ENCODE data around the gene DUS2.
"Not testable (repeated sequence)": the region's sequence is repeated elsewhere in the genome, so short reads cannot be mapped to it uniquely, and the experiment has no call there.

Gene DUS2

DNA sequence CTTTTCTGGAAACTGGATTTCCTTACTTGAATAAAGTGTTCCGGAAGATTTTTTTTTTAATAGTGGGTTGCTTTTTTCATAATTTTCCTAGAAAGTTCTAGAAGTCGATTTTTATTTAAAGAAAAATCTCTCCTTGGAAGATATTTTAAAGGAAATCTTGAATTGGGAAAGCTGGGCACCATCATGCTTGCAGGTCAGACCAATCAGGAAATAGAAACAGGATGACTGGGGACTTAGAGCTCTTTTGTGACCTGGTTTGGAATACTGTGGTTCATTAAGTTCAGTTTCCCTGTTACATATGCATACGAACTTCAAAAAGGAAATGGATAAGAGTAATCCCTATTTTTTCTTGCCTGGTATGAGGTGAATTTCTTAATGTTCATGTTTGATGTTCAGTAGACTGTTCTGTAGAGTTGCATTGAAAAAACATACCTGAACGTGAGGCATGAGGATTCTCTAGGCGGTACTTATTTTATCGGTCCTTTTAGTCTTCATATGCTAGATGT, 63.3 kb downstream of the DUS2 start:
- no peak for DNase-seq (ENCODE audit: low read depth, low spot score)

GRCh38 chr16:68086860-68087268, 63.8 kb downstream of the DUS2 start:
- H3K4me3 ChIP-seq (ENCODE audit: low read length), result peak overlapping the region; percentile 93
- DNase-seq (ENCODE audit: low read depth, low spot score), result no peak

More for the DNA sequence above, 63.3 kb downstream of the DUS2 start:
- peak overlapping the region; percentile 93 for H3K4me3 ChIP-seq (ENCODE audit: low read length)

- H3K4me3 ChIP-seq (ENCODE audit: low read length), result no peak overlapping the region
- no peak for DNase-seq (ENCODE audit: low read depth, low spot score)
Measured at GRCh38 chr16:68087688-68088087, 64.6 kb downstream of the DUS2 start.

DNA sequence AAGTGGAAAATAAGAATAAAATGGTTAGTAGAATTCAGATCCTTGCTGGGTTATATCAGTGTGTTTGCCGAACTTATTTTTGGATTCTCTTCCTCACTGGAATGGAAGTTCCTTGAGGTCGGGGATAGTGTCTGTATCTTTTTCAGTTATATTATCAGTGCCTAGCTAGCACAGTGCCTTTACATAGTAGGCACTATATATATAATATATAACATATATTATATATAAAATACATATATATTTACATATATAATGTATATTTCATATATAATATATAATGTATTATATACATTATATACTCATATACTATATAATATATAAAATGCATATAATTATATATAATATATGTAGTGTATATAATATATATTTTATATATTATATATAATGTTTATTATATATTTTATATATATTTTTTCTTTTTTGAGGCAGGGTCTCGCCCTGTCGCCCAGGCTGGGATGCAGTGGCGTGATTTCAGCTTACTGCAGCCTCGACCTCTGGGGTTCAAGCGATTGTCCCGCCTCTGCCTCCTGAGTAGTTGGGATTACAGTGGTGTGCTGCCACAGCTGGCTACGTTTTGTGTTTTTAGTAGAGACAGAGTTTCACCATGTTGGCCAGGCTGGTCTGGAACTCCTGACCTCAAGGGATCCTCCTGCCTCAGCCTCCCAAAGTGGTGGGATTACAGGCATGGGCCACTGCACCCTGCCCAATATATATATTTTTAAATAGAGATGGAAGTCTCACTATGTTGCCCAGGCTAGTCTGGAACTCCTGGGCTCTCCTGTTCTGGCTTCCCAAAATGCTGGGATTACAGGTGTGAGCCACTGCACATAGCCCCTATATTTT, 65.3 kb downstream of the DUS2 start:
- H3K4me3 ChIP-seq (ENCODE audit: low read length), result no peak overlapping the region

DNA sequence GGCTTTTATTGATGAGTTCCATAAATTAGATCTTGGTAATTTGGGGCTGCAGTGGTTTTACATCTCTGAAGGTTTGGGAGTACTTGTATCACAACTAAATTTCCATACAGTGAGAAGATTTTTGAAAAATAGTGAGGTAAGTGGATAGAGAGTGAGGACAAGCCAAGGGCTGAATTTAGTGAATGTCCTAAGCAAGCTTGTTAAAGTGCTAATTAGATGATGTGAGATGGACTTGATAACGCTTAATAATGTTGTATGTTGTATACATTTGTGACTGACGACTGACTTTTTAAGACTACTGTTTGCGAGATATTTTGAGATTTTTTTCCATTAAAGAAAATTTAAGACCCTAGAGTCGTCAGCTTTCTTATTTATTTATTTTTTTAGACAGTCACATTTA, 66.0 kb downstream of the DUS2 start:
- no peak for DNase-seq (ENCODE audit: low read depth, low spot score)
- no peak overlapping the region for H3K4me3 ChIP-seq (ENCODE audit: low read length)

More for the DNA sequence above, 65.3 kb downstream of the DUS2 start:
- no peak for DNase-seq (ENCODE audit: low read depth, low spot score)

GRCh38 chr16:68090130-68090529, 67.0 kb downstream of the DUS2 start:
- H3K4me3 ChIP-seq (ENCODE audit: low read length), result no peak overlapping the region
- no peak for DNase-seq (ENCODE audit: low read depth, low spot score)

DNA sequence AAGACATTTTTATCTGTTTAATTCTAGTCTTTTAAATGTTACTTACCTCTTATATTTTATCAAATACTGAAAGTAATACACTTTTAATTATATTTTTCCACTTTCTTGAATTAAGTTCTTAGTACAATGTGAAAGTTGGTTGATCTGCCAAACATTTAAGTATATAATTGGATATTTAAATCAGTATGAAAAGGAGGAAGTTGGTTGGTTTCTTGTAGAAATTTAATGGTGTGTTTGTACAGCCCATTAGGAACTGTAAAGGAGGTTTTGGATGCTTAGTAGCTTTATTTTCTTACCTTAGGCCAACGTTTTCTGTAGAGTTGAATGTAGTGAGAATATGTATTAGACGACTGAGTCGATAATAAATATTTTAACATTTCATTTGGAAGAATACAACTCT, 67.4 kb downstream of the DUS2 start:
- DNase-seq (ENCODE audit: low read depth, low spot score), result no peak

GRCh38 chr16:68091380-68092261, 68.5 kb downstream of the DUS2 start:
- DNase-seq (ENCODE audit: low read depth, low spot score), result no peak
- H3K4me3 ChIP-seq (ENCODE audit: low read length), result no peak overlapping the region

More for the DNA sequence above, 67.4 kb downstream of the DUS2 start:
- H3K4me3 ChIP-seq (ENCODE audit: low read length), result no peak overlapping the region

- DNase-seq (ENCODE audit: low read depth, low spot score); H3K4me3 ChIP-seq (ENCODE audit: low read length): not testable (repeated sequence)
Measured at GRCh38 chr16:68092275-68092674, 69.2 kb downstream of the DUS2 start.

GRCh38 chr16:68093816-68094613, 70.9 kb downstream of the DUS2 start:
- DNase-seq (ENCODE audit: low read depth, low spot score), result no peak
- H3K4me3 ChIP-seq (ENCODE audit: low read length), result no peak overlapping the region

- DNase-seq (ENCODE audit: low read depth, low spot score), result no peak
- no peak overlapping the region for H3K4me3 ChIP-seq (ENCODE audit: low read length)
Measured at GRCh38 chr16:68094614-68094934, 71.5 kb downstream of the DUS2 start.

GRCh38 chr16:68096491-68096890, 73.4 kb downstream of the DUS2 start:
- H3K4me3 ChIP-seq (ENCODE audit: low read length), result no peak overlapping the region
- no peak for DNase-seq (ENCODE audit: low read depth, low spot score)

DNA sequence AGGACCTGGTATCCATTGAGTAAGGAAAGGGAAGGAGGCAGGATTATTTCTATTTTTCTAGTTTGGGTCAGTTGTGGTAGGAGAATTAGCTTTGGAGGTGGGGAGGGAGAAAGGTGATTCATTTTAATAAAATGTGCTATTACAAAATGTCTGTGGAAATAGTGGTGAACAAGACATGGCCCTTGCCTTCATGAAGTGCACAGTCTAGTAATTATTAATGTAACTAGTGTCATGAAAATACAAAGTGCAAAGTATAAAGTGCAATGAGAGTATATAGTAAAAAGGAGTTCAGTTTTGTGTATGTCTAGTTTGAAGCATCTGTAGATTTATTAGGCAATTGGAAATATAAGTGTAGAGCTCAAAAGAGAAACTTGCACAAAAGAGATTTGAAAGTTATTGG, 74.0 kb downstream of the DUS2 start:
- no peak for DNase-seq (ENCODE audit: low read depth, low spot score)

DNA sequence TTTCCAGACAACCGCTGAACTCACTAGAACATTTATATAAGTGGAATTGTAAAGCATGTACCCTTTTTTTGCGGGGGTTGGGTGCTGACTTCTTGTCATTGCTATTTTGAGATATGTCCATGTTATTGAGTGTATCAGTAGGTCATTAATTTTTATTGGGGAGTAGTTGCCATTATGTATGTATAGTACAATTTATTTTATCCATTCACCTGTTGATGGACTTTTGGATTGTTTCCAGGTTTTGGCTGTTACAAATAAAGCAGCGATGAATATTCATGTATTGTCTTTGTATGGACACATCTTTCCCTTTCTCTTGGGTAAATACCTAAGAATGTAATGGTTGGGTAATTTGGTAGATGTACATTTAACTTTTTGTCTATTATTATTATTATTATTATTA, 74.8 kb downstream of the DUS2 start:
- H3K4me3 ChIP-seq (ENCODE audit: low read length), result no peak overlapping the region
- no peak for DNase-seq (ENCODE audit: low read depth, low spot score)

More for the DNA sequence above, 74.0 kb downstream of the DUS2 start:
- H3K4me3 ChIP-seq (ENCODE audit: low read length), result no peak overlapping the region

DNA sequence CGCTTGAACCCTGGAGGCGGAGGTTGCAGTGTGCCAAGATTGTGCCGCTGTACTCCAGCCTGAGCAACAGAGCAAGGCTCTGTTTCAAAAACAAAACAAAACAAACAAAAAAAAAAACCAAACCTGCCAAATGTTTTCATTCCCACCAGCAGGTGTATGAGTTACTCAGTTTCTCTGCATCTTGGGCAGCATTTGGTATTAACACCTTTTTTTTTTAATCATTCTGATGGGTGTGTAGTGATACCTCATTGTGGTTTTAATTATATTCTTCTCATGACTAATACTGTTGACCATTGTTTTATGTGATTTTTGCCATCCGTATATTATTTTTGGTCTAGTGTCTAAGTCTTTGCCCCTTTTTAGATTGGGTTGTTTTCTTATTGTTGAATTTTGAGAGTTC, 77.4 kb downstream of the DUS2 start:
- no peak for DNase-seq (ENCODE audit: low read depth, low spot score)
- no peak overlapping the region for H3K4me3 ChIP-seq (ENCODE audit: low read length)

GRCh38 chr16:68105611-68106010, 82.5 kb downstream of the DUS2 start:
- DNase-seq (ENCODE audit: low read depth, low spot score), result no peak

GRCh38 chr16:68107230-68107928, 84.3 kb downstream of the DUS2 start:
- DNase-seq (ENCODE audit: low read depth, low spot score); H3K4me3 ChIP-seq (ENCODE audit: low read length): not testable (repeated sequence)

More at GRCh38 chr16:68105611-68106010, 82.5 kb downstream of the DUS2 start:
- H3K4me3 ChIP-seq (ENCODE audit: low read length), result no peak overlapping the region

GRCh38 chr16:68109156-68109555, 86.1 kb downstream of the DUS2 start:
- not testable (repeated sequence) for DNase-seq (ENCODE audit: low read depth, low spot score); H3K4me3 ChIP-seq (ENCODE audit: low read length)

DNA sequence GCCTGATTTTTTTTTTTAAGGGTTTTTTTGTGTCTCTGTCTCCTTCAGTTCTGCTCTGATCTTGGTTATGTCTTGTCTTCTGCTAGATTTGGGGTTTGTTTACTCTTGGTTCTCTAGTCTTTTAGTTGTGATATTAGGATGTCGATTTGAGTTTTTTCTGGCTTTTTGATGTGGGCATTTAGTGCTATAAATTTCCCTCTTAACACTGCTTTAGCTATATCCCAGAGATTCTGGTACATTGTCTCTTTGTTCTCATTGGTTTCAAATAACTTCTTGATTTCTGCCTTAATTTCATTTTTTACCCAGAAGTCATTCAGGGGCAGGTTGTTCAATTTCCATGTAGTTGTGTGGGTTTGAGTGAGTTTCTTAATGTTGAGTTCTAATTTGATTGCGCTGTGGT, 87.5 kb downstream of the DUS2 start:
- DNase-seq (ENCODE audit: low read depth, low spot score); H3K4me3 ChIP-seq (ENCODE audit: low read length): not testable (repeated sequence)

Measured in Jurkat, Clone E6-1 (cell line).